T-helper 2 cell treated with Interferon-gamma antibody and Interleukin-4, amounts not matched to agents 5 μg/mL and 100 μg/mL, for 36 hours (primary cell): ENCODE results near the gene SLC7A14.
A peak's percentile ranks its signal among the peaks of the same experiment; 100 is the strongest.
"Not testable (repeated sequence)": the region's sequence is repeated elsewhere in the genome, so short reads cannot be mapped to it uniquely, and the experiment has no call there.

Experiments used
- DNase-seq: peaks from one replicate; pipeline ENCODE4 v3.0.0; 2021; ENCODE audit warnings: low spot score
- H3K27ac Mint-ChIP-seq: one replicate; pipeline ENCODE4 v1.8.0; 2021; ENCODE audit warnings: mild to moderate bottlenecking, mixed read lengths
- H3K27me3 Mint-ChIP-seq: one replicate; pipeline ENCODE4 v1.8.0; 2021; ENCODE audit warnings: low read depth, mixed read lengths
- H3K36me3 Mint-ChIP-seq: one replicate; pipeline ENCODE4 v1.8.0; 2021; ENCODE audit warnings: low read depth, mixed read lengths
- H3K4me1 Mint-ChIP-seq: one replicate; pipeline ENCODE4 v1.8.0; 2021; ENCODE audit warnings: low read depth, mixed read lengths
- H3K4me3 Mint-ChIP-seq: one replicate; pipeline ENCODE4 v1.8.0; 2022; ENCODE audit warnings: mild to moderate bottlenecking, moderate library complexity, mixed read lengths
- H3K9me3 Mint-ChIP-seq: one replicate; pipeline ENCODE4 v1.8.0; 2021; ENCODE audit warnings: mixed read lengths

SLC7A14 gene

DNA sequence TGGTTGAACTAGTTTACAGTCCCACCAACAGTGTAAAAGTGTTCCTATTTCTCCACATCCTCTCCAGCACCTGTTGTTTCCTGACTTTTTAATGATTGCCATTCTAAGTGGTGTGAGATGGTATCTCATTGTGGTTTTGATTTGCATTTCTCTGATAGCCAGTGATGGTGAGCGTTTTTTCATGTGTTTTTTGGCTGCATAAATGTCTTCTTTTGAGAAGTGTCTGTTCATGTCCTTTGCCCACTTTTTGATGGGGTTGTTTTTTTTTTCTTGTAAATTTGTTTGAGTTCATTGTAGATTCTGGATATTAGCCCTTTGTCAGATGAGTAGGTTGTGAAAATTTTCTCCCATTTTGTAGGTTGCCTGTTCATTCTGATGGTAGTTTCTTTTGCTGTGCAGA is 18.3 kb downstream of the SLC7A14 start:
- not testable (repeated sequence) for H3K4me3 Mint-ChIP-seq, DNase-seq, H3K9me3 Mint-ChIP-seq, H3K36me3 Mint-ChIP-seq, H3K27ac Mint-ChIP-seq, H3K27me3 Mint-ChIP-seq
- peaks cover 14% of the 10 kb centered on the region for H3K4me1 Mint-ChIP-seq

DNA sequence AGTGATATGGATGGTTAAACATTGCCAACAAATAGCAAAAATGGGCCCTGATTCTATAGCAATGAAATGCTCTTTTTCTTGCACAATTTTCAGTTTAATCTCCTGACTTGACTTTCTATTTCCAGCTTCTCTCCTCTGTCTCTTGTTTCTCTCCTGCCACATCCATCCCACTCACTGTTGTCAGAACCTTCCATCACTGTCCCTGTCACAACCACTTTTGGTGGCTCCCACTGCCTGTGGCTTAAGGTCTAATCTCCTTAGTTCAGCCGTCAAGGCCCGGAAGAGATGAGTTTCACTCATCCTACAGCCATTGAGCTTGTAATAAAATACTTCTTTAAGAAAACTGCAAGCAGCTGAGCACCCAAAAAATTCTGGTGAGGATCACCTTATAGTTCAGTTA is 19.5 kb downstream of the SLC7A14 start:
- peaks cover 12% of the 10 kb centered on the region for H3K4me1 Mint-ChIP-seq
- peaks cover 8% of the 10 kb centered on the region for H3K9me3 Mint-ChIP-seq
- H3K27ac Mint-ChIP-seq: no peak overlapping the region
- no peak for DNase-seq
- peaks cover 3% of the 10 kb centered on the region for H3K27me3 Mint-ChIP-seq
- no peak overlapping the region for H3K4me3 Mint-ChIP-seq
- peaks cover 2% of the 10 kb centered on the region for H3K36me3 Mint-ChIP-seq

DNA sequence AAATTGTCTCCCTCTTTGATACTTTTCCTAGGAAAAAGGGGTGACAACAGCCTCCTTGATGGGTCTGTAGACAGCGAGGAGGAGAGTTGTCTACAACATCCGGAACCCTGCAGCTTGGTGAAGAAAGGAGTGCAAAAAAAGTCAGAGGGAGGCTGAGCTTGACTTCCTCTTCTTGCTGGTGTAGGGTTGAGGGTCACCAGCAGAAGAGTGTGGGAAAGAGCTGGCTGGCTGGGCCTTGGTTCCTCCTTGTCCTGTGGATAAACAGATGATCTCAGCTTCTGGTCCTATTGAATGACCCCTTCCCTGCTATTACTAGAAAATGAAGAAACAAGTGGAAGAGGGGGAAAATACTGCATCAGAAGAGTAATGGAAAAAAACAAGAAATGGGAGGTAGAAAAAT is 20.4 kb downstream of the SLC7A14 start:
- peaks cover 2% of the 10 kb centered on the region for H3K36me3 Mint-ChIP-seq
- H3K4me1 Mint-ChIP-seq: peaks cover 17% of the 10 kb centered on the region
- peaks cover 4% of the 10 kb centered on the region for H3K9me3 Mint-ChIP-seq
- H3K4me3 Mint-ChIP-seq: no peak overlapping the region
- no peak overlapping the region for H3K27ac Mint-ChIP-seq
- no peak for DNase-seq
- H3K27me3 Mint-ChIP-seq: peaks cover 7% of the 10 kb centered on the region

DNA sequence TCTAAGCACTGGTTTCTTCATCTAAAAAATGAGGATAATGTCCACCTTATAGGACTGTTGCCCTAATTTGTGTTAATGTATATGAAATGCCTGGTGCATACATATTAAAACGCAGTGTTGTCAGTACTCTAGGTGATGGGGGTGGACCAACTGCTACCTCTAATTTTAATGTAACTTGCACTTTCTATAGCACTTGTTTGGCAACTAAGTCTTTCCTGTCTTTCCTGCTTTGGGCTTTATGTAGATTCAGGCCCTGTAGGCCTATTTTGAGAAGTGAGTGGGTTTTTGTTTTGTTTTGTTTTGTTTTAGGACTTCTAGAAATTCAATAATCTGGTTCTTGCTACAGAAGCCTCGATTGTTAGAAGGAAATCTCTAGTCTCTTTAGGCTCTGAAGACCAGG is 21.2 kb downstream of the SLC7A14 start:
- H3K27me3 Mint-ChIP-seq: peaks cover 9% of the 10 kb centered on the region
- DNase-seq: no peak
- H3K4me3 Mint-ChIP-seq: peak overlapping the region; percentile 37

DNA sequence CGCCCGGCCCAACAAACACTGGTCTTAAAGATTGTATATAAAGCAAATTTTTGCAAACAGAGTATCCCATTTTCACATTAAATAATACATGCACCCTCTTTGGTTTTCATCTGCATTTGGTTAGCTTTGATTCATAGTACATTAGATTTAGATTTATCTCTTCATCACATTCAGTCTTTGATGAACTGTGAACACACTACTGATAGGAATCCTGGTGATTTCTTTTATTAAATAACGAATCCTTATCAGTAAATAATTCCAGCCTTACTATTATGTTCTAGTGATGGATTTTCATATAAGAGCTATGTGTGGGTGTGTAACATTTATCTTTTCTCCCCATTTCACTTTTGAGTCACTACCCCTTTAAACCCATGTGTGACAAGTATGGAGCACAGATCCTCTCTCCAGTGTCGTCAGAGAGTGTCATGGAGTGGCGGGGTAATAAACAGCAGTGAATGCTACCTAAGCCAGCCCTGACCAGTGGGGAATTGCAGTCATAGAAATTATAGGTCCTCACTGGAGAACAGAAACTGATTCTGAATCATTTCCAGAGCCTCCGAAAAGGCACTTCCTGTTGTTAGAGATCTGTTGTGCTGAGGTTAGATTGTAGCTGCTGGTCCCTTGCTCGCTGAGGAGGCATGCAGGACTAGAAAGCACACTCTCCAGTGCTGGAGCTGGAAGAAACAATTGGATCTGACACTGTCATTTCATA is 22.0 kb downstream of the SLC7A14 start:
- Mint-ChIP-seq H3K4me1 (peaks cover 17% of the 10 kb centered on the region), H3K4me3 (peak overlapping the region; percentile 27)

More for the DNA sequence above, 21.2 kb downstream of the SLC7A14 start:
- H3K4me1 Mint-ChIP-seq: peaks cover 17% of the 10 kb centered on the region
- H3K36me3 Mint-ChIP-seq: peaks cover 2% of the 10 kb centered on the region
- H3K9me3 Mint-ChIP-seq: peaks cover 4% of the 10 kb centered on the region
- no peak overlapping the region for H3K27ac Mint-ChIP-seq

DNA sequence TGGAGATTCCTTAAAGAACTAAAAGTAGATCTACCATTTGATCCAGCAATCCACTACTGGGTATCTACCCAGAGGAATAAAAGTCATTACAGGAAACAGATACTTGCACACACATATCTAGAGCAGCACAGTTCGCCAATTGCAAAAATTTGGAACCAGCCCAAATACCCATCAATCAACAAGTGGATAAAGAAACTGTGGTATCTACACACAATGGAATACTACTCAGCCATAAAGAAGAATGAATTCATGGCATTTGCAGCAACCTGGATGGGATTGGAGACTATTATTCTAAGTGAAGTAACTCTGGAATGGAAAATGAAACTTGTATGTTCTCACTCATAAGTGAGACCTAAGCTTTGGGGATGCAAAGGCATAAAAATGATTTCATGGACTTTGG is 23.8 kb downstream of the SLC7A14 start:
- H3K27me3 Mint-ChIP-seq: peaks cover 16% of the 10 kb centered on the region
- DNase-seq: no peak
- no peak overlapping the region for H3K27ac Mint-ChIP-seq
- no peaks in the 10 kb centered on the region for H3K36me3 Mint-ChIP-seq
- H3K4me1 Mint-ChIP-seq: peaks cover 17% of the 10 kb centered on the region
- no peak overlapping the region for H3K4me3 Mint-ChIP-seq
- peaks cover 4% of the 10 kb centered on the region for H3K9me3 Mint-ChIP-seq

More for the DNA sequence above, 22.0 kb downstream of the SLC7A14 start:
- Mint-ChIP-seq H3K27me3 (peaks cover 11% of the 10 kb centered on the region), H3K9me3 (peaks cover 4% of the 10 kb centered on the region), H3K27ac (peak overlapping the region; percentile 37), H3K36me3 (peaks cover 2% of the 10 kb centered on the region)
- DNase-seq: peak; percentile 37

DNA sequence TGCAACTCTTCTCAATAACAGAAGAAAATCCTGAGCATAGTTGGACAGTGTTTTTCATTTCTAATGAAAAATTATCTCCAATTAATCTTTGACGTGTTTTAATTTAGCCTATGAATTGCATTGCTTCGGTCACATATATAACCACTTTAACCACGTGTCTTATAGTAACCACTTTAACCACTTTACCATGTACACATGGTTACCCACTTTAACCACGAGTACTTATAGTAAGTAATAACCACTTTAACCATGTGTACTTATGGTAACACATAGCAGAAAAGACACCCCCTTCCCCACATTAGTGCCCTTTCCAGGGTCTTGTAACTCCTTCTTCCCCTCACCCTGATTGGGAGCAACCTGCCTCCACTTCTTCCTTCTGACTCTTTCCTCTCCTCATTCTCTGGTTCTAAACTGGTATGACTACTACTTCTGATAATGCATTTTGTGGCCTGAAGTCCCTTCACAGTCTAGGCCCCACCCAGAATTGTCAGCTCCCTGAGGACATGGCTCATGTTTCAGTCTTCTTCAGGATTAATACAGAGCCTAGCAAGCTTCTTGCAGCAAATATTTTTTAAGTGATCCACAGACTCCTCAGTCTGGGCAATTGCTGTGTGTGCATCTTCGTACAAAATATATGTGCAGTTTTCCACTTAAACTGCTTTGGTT is 25.0 kb downstream of the SLC7A14 start:
- no peaks in the 10 kb centered on the region for H3K9me3 Mint-ChIP-seq
- no peak overlapping the region for H3K27ac Mint-ChIP-seq
- peaks cover 17% of the 10 kb centered on the region for H3K4me1 Mint-ChIP-seq
- H3K27me3 Mint-ChIP-seq: peaks cover 18% of the 10 kb centered on the region
- DNase-seq: no peak
- H3K36me3 Mint-ChIP-seq: no peaks in the 10 kb centered on the region
- no peak overlapping the region for H3K4me3 Mint-ChIP-seq

DNA sequence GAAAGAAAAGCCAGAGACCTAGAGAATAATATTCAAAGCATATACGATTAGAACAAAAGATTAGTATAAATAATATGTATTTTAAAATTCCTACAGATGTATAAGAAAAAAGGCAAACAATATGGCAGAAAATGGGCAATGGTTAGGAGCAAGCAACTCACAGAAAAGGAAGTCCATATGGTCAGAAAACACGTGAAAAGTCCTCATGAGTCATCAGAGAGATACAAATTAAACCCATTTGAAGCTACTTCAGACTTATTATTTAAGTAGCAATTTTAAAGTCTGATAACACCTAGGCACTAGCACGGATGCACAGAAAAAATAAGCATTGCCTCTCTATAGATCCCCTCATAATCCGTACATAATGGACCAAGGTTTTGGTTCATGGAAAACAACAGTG is 25.6 kb downstream of the SLC7A14 start:
- Mint-ChIP-seq H3K27ac (no peak overlapping the region), H3K36me3 (no peaks in the 10 kb centered on the region), H3K4me3 (no peak overlapping the region), H3K9me3 (no peaks in the 10 kb centered on the region), H3K27me3 (peaks cover 18% of the 10 kb centered on the region), H3K4me1 (peaks cover 17% of the 10 kb centered on the region)
- DNase-seq: no peak

DNA sequence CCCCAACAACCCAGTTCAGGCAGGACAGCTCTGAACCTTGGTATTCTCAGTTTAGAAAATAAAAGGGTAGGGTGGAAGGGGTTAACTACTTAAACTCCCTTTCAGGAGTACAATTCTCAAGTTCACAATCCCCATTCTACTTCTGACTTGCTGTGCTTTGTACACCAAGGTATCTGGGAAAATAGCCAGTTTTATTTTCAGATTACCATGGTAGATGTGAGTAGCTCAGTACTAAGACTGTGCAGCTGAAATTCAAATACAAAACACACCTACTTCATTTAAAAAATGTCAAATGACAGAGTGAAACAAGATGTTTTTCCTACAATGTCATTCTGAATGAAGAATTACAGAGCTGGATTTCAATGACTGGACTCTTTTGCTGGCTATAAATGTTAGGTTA is 27.4 kb downstream of the SLC7A14 start:
- no peaks in the 10 kb centered on the region for H3K9me3 Mint-ChIP-seq
- DNase-seq: no peak
- H3K27me3 Mint-ChIP-seq: peaks cover 27% of the 10 kb centered on the region
- H3K4me1 Mint-ChIP-seq: peaks cover 5% of the 10 kb centered on the region
- no peak overlapping the region for H3K4me3 Mint-ChIP-seq
- H3K36me3 Mint-ChIP-seq: no peaks in the 10 kb centered on the region
- H3K27ac Mint-ChIP-seq: no peak overlapping the region

DNA sequence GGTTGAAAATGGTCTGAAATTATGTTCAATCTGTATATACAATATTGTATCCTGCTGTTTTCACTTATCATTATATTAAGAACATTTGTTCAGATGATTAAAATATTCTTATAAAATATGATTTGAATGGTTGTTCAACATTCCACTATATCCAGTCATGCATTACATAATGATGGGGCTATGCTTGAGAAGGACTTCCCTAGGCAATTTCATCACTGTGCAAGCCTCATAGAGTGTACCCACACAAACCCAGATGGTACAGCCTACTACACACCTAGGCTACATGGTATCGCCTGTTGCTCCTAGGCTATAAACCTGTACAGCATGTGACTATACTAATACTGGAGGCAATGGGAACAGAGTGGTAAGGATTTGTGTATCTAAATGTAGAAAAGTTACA is 30.5 kb downstream of the SLC7A14 start:
- no peak for DNase-seq
- Mint-ChIP-seq H3K27ac (no peak overlapping the region), H3K4me3 (no peak overlapping the region), H3K36me3 (no peaks in the 10 kb centered on the region), H3K27me3 (peaks cover 33% of the 10 kb centered on the region), H3K9me3 (no peaks in the 10 kb centered on the region), H3K4me1 (no peaks in the 10 kb centered on the region)

DNA sequence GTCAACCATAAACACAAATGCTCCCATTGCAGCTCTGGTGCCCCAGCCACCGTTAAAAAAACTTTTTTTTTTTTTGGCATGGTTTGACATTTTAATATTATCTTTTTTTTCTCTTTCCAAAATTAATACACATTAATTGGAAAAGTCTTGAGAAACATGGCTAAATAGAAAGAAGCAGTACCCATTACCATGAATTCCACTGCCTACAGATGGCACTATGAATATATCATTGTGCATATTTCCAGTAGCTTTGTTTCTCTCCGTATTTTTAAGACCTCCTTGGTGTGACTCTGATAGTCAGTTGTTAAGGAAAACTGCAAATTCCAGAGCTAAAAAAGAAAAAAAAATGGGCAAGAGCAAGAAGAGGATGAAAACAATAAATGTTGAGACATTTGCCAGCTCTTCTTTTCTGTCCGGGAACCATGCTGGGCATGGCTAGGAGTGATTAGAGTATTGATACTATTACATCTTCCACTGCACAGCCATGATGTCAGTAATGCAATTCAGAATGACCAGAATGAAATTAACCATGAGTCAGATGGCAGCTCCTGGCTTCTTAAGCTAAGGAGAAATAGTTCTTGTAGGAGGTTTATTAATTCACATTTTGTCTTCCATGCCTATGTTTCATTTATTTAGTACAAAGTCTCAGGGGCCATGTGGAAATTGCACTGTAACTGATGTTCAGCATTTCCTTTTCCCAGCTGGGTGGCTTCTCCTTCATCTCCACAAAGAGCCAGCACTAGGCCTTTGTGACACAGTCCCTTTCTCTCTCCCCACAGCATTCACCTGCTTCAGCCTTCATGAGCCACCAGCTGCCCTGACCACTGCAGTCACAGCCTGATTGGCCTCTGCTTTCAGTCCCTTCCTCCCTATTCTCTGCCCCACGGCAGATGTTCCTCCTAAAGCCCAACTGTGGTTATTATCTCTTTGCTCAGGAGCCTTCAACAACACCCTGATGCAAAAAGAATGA is 31.8 kb downstream of the SLC7A14 start:
- Mint-ChIP-seq H3K4me1 (no peaks in the 10 kb centered on the region), H3K27me3 (peaks cover 29% of the 10 kb centered on the region), H3K9me3 (no peaks in the 10 kb centered on the region), H3K27ac (no peak overlapping the region), H3K36me3 (no peaks in the 10 kb centered on the region), H3K4me3 (no peak overlapping the region)
- no peak for DNase-seq

DNA sequence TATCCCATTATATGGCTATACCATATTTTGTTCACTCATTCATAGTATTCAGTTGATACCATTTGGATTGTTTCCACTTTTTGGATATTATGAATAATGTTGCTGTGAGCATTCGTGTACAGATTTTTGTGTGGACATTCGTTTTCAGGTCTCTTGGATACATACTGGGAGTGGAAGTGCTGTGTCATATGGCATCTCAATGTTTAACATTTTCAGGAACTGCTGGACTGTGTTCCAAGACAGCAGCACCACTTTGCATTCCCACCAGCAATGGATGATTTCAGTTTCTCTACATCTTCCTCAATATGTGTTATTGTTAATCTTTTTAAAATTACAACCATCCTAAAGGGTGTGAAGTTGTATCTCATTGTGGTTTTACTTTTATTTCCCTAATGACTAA is 34.6 kb downstream of the SLC7A14 start:
- Mint-ChIP-seq H3K9me3 (no peaks in the 10 kb centered on the region), H3K4me1 (no peaks in the 10 kb centered on the region), H3K27me3 (peaks cover 29% of the 10 kb centered on the region), H3K27ac (no peak overlapping the region), H3K4me3 (no peak overlapping the region), H3K36me3 (no peaks in the 10 kb centered on the region)
- DNase-seq: no peak

DNA sequence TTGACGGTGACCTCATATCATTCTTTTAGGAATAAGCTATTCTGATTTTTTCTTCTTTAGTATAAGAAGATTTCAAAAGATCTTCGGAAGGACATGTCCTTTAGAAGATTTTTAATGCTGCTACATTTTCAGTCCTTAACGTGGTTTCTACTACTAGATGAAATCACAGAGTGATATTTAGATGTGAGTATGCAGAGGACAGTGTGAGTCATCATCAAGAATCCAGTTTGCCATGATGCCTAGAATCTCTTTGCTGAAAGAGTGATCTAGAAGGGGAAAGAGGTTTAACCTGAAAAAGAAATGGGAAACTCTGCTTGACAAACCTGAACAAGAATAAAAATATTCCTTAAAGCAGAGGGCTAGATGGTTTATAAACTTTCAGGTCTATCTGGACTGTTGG is 43.2 kb downstream of the SLC7A14 start:
- Mint-ChIP-seq H3K27ac (no peak overlapping the region), H3K36me3 (no peaks in the 10 kb centered on the region), H3K4me3 (no peak overlapping the region), H3K4me1 (no peaks in the 10 kb centered on the region), H3K9me3 (no peaks in the 10 kb centered on the region), H3K27me3 (peaks cover 29% of the 10 kb centered on the region)
- DNase-seq: no peak

DNA sequence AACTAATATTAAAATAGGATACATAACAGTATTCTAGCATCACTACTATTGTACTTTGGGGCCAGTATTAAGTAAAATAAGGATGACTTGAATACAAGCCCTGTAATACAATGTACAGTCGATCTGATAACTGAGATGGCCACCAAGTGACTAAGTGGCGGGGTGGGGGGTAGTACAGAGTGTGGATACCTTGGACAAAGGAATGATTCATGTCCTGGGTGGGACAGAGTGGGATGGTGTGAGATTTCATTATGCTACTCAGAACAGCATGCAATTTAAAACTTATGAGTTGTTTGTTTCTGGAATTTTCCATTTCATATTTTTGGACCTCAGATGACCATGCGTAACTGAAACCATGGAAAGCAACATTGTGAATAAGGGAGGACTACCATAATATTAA is 46.0 kb downstream of the SLC7A14 start:
- H3K36me3 Mint-ChIP-seq: no peaks in the 10 kb centered on the region
- H3K4me1 Mint-ChIP-seq: no peaks in the 10 kb centered on the region
- DNase-seq: no peak
- H3K27ac Mint-ChIP-seq: no peak overlapping the region
- no peak overlapping the region for H3K4me3 Mint-ChIP-seq
- no peaks in the 10 kb centered on the region for H3K9me3 Mint-ChIP-seq
- peaks cover 22% of the 10 kb centered on the region for H3K27me3 Mint-ChIP-seq
